Breast epithelium (tissue), 3 donors: ENCODE measurements around the gene BEST4.

Source experiments
- CTCF ChIP-seq, 3 donors: fragments of 450-650 bp; IDR thresholded peaks; one replicate each; pipeline ENCODE4 v1.5.1; 2016 to 2017; ENCODE audit warnings: antibody characterized with exemption in 3 of 3, mild to moderate bottlenecking in 3 of 3, moderate library complexity in 3 of 3
- POLR2A ChIP-seq: fragments of 450-650 bp; IDR thresholded peaks from one replicate; pipeline ENCODE4 v1.6.1; 2016; ENCODE audit warnings: antibody characterized with exemption, mild to moderate bottlenecking, moderate library complexity
- POLR2AphosphoS5 ChIP-seq, 3 donors: sonication (generic); formaldehyde crosslinking; IDR thresholded peaks; one replicate each; pipeline ENCODE4 v1.6.1; 2017; ENCODE audit warnings: antibody characterized with exemption in 3 of 3

- TF ChIP-seq POLR2A (no peak), POLR2AphosphoS5 (IDR thresholded peaks at IDR 0.05) (no peak), CTCF (IDR thresholded peaks at IDR 0.05) (no peak)
Observed at GRCh38 chr1:44777547-44777946, 10.4 kb downstream of the BEST4 start.
